Gastrocnemius medialis (tissue), 4 donors: ENCODE data around the gene ANKRD12.
"Not testable (repeated sequence)": the region's sequence is repeated elsewhere in the genome, so short reads cannot be mapped to it uniquely, and the experiment has no call there.

Source experiments
- CTCF ChIP-seq, 5 experiments: fragments of 450-650 bp in 3 of 5; fragments of 200-600 bp in 2 of 5; sonication (generic) in 2 of 5; IDR thresholded peaks in 4 of 5; conservative IDR thresholded peaks in 1 of 5; 1 replicate in 4 of 5; 2 replicates in 1 of 5; pipeline ENCODE4 v1.5.1; 2016 to 2019; ENCODE audit warnings: antibody characterized with exemption in 5 of 5, mild to moderate bottlenecking in 3 of 5, moderate library complexity in 3 of 5
- POLR2A ChIP-seq, 2 donors: fragments of 450-650 bp; IDR thresholded peaks; one replicate each; pipeline ENCODE4 v1.6.1; 2017; ENCODE audit warnings: antibody characterized with exemption in 2 of 2, mild to moderate bottlenecking in 2 of 2, moderate library complexity in 2 of 2

DNA sequence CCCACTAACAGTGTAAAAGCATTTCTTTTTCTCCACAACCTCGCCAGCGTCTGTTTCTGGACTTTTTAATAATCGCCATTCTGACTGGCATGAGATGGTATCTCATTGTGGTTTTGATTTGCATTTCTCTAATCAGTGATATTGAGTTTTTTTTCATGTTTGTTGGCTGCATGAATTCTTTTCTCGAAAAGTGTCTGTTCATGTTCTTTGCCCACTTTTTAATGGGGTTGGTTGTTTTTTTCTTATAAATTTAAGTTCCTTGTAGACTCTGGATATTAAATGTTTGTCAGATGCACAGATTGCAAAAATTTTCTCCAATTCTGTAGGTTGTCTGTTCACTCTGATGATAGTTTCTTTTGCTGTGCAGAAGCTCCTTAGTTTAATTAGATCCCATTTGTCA lies 26.1 kb downstream of the ANKRD12 start:
- not testable (repeated sequence) for TF ChIP-seq CTCF (IDR thresholded peaks at IDR 0.05 in 4 of 5, conservative IDR thresholded peaks at IDR 0.05 in 1 of 5); POLR2A (IDR thresholded peaks at IDR 0.05)
